Suppressor macrophage treated with lipopolysaccharide for 1 hour (primary cell): ENCODE data around the gene SLC16A14.
A peak's percentile ranks its signal among the peaks of the same experiment; 100 is the strongest.

Experiments used
- DNase-seq, 3 donors: peaks; one replicate each; pipeline ENCODE4 v3.0.0-alpha.2; 2020 to 2022

The SLC16A14 gene

DNA sequence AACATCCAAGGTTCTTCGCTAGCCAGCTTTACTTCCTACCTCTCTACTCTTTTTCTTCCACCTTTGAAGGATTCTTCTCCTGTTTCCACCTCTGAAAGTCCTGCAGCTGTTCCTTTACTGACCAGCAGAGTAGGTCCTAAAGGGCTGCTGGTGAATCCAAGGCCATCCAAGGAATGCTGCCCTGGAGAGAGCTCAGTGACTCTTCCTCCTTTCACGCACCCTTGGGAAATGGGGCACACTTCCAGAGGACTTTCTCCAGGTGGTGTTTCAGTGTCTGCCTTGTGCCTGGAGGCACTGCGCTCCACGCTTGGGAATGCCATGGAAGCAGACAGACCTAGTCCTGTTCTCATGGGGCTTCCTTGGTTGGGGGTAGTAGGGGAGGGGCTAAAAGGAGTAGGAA is 45.4 kb downstream of the SLC16A14 start:
- no peak for DNase-seq

DNA sequence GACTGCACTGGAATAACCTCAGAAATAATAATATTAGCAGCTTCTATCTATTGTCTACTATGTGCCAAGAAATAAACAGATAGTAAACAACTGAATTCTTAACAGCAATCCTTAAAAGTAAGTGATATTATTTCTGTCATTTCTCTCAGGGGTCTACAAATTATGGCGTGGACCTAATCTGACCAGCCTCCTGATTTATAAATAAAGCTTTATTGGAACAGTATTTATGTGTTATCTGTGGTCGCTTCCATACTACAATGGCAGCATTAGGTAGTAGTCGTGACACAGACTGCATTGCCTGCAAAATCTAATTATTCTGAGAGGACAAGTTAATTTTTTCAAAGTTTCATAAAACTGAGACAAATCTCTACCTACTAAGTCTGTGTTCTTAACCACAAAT is 49.0 kb downstream of the SLC16A14 start:
- no peak for DNase-seq

DNA sequence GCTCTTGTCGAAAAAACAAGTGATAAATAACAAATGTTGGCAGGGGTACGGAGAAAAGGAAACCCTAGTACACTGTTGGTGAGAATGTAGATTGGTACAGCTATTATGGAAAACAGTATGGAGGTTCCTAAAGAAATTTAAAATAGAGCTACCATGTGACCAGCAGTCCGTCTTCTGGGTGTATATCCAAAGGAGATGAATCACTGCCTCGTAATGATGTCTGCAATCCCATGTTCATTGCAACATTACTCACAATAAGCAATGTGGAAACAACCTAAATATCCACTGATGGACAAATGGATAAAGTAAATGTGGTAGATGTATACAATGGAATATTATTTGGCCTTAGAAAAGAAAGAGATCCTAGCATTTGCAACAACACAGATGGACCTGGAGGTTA is 50.6 kb downstream of the SLC16A14 start:
- peak; percentile 58 to 80 (median 79) for DNase-seq

DNA sequence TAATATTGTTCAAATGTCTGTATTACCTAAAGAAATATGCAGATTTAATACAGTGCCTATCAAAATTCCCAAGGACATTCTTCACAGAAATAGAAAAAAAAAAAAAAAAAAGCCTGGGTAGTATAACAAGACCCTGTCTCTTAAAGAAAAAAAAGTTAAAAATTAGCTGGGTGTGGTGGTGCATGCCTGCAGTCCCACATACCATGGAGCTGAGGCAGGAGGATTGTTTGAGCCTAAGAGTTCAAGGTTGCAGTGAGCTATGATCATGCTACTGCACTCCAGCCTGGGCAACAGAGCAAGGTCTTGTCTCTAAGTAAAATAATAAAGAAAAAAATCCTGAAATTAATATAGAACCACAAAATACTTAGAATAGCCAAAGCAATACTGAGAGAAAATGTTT is 51.9 kb downstream of the SLC16A14 start:
- no peak for DNase-seq

DNA sequence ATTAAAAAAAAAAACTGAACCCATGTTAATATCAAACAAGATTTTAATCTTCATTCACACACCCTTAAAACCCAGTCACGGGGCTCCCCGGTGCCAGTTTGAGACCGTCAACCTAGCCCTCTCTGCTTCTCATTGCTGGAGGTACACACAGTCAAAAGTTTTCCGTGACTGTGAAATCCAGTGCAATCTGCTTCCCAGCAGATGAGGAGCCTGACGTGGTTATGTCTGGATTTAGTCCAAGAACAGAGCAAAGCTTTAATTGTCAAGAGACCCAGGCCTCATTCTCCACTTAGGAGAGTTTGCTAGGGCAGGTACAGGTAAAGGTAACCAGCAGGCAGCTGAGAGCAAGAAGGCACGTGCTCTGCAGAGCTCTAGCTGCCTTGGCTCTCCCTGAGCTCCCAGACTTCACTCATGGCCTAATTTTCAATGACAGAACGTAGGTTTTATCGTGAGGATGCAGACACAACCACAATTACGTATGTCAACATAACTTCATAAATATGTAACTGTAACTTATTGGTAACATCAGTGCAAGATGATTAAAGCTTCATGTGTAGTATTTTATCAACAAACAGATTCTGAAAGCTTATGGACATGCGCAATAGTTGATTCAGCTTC is 56.3 kb downstream of the SLC16A14 start:
- DNase-seq, result no peak

DNA sequence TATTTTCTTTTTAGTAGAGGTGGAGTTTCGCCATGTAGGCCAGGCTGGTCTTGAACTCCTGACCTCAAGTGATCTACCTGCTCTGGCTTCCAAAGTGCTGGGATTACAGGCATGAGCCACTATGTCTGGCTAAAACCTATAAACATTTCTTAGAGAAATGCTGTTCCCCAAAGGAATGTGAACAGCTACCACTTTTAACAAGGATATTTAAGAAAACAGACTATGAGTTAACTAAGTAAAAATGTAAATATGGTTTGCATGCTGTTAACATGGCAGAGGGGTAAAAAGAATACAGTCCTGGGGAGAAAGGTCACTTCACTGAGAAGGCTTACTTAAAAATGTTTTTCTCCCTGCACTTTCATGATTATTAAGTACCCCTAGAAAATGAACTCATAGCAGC is 57.1 kb downstream of the SLC16A14 start:
- no peak for DNase-seq

DNA sequence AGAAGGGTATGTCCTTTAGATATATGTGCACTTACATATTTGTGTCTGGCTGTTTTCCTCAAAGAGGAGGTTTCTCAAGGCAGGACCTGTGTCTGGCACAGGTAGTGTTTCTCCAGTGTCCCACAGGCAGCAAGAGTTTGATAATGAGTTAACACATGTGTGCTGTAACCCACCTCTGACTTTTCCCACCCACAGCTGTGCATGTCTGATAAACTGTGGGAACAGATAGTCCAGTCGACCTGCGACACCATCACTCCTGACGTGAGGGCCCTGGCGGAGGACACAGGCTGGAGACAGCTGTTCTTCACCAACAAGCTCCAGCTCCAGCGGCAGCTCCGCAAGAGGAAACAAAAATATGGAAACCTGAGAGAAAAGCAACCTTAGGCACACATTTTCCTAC is 58.2 kb downstream of the SLC16A14 start:
- DNase-seq, result no peak

DNA sequence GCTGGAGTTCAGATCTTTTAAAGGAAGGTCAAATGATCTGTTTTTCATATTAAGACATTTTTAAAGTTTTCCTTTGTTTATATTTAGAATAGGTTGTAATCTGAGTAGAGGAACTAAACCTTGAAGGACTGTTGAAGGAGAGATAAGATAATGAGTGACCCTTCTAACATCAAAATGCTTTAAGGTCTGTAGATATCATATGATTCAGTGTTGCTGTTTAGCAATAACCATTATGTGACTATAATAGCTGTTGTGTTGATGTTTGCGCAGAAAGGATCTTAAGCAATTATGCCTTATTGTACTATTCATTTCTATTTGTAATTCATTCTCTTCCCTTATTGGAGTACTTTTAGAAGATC is 60.0 kb downstream of the SLC16A14 start:
- peak in 2 of 3 donors; percentile 11 to 20 for DNase-seq

DNA sequence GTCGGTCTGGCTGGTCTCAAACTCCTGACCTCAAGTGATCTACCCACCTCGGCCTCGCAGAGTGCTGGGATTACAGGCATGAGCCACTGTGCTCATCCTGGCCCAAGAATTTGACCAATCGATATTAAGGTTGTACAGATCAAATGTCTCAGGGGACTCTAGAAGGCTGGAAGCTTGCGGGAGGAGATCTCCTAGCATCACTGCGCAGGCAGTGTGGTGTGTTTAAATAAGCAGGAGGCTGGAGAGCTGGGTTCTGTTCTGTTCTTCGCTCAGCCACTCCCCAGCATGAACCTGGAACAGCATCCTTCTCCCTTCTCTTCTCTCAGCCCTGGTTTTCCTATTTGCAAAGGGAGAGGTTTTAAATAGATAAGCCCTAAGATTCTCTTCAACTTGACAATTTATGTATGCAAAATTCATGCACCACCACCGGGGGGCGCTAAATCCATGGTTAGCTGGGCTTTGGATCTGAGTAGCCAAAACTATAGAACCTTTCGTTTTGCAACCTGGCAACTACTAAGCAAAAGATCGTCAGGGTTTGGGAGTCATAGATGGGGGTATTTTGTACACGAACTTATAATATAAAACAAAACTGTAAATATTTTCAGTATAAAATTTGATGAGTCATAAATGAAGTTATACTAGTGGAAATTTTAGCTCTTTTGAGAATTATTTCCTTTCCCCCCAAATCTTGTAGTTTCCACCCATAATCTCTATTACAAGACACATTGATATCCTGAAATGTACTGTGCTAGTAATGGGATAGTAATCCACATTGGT is 60.6 kb downstream of the SLC16A14 start:
- DNase-seq, result peak; percentile 86 to 89 (median 89)

DNA sequence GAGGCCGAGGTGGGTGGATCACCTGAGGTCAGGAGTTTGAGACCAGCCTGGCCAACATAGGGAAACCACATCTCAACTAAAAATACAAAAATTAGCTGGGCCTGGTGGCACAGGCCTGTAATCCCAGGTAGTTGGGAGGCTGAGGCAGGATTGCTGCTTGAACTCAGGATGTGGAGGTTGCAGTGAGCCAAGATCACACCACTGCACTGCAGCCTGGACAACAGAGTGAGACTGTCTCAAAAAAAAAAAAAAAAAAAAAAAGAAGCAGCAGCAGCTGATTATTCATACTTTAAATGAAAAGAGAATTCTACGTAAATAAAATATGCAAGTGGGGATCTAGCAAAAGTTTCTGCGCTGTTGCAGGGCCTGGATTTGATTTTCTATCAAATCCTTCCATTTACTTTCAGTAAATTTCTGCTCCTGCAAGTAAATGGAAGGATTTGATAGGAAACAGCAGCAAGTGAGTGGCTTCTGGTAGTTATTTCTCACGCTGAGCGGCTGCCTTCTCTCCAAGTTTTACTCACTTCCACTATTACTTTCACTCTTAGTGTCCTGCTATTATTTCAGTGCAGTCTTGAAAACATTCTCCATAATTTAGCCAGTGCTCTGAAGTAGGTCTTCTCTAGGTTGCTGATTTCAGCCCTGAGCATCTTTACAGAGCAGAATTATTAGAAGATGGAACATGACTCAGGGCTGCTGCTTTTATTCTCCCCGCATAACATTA is 68.4 kb downstream of the SLC16A14 start:
- DNase-seq, result peak in 1 of 3 donors; percentile 9

DNA sequence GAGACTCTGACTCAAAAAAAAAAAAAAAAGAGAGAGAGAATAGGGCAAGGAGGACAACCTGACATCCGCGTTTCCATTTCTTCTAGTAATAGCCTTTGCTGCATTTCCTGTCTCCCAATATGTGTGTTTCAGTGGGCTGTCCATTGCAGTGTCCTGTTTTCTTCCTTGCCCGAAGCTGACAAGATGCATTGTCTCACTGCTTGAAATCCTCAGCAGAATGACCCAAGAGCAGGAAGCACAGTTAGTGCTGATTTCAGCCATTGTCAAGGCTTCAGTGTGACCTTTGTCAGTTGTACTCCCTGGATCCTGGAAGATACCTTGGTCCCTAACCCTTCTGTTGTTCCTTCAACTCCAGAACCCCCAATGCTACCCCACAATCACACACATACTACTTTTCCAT is 71.2 kb downstream of the SLC16A14 start:
- no peak for DNase-seq

DNA sequence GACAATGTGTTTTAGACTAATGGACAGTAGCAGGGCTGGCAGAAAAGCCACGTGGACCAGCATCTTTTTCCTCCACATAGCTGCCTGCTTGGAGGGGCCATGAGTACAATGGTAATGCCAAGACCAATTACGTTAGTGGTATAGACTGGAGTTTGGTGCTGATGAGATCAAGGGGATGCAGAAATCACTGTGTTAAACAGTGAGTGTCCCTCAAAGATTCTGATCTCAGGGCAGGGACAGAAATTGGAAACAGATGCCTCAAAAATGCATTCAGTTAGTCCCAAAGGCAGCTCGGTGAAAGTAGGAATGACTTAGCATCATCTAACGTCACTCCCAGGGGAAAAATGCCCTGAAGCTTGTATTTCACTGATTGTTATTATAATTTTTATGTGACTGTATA is 72.4 kb downstream of the SLC16A14 start:
- DNase-seq, result no peak

DNA sequence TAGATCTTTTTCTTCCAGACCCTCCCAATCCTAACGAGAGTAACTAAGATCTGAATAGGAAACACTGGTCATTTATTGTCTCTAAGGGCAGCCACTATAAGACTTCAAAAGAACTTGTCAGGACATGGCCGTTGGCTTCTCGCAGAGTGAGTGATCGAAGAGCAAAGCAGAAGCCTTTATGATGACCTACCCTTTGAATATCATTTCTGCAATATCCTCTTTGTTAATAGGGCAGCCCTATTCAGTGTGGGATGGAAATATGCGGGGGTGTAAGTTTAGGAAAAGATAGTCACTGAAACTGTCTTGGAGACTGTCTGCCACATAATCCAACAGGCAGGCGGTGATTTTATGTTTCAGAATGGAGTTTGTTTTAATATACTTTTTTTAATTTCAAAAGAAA is 75.5 kb downstream of the SLC16A14 start:
- DNase-seq, result peak; percentile 27 to 43 (median 40)
